ENCODE results near the gene THSD4. TPM values are rescaled to one million over a fixed set of nuclear protein-coding genes. Genes with fewer than 3 reads are reported as not detected.

Gene THSD4
- total RNA-seq, 2 experiments from 2014 or later = not detected

DNA sequence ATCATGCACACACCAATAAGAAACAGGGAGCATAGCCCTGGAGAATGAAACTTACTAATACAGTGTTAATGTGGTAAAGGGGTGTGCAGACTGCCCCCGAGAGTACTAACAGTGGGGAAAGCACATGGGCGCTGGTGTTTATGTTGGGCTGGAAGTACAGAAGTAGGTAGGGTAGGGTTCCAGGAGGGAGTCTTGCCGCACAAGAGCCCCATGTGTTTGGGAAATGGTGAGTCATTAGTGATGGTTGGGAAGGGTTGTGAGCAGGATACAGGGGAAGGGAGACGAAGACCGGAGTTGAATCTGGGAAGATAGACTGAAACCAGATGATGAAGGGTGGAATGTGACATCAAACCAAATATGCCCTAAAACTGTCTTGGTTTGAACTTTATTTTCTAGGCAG is 117.1 kb downstream of the THSD4 start:
- Histone ChIP-seq H3K27ac (ENCODE audit: low read depth in 1 of 2, low read length in 2 of 2) (no peak overlapping the region), H3K36me3 (ENCODE audit: insufficient read depth, low read length) (no peaks in the 10 kb centered on the region), H3K27me3 (ENCODE audit: control insufficient read depth in 1 of 2, insufficient read depth in 2 of 2, low read length in 2 of 2) (peaks cover 0 to 4% of the 10 kb centered on the region in 2 experiments), H3K9me3 (ENCODE audit: control insufficient read depth in 1 of 2, insufficient read depth in 1 of 2, low read length in 2 of 2) (no peaks in the 10 kb centered on the region), H3K4me3 (ENCODE audit: low read length) (no peak overlapping the region), H3K4me1 (ENCODE audit: insufficient read depth, low read length) (no peaks in the 10 kb centered on the region)
- CTCF ChIA-PET = no interaction called here
- Mint-ChIP-seq H3K27me3 (peaks cover 27% of the 10 kb centered on the region), H3K4me1 (ENCODE audit: low read depth) (no peaks in the 10 kb centered on the region), H3K27ac (no peak overlapping the region), H3K36me3 (ENCODE audit: low read depth) (no peaks in the 10 kb centered on the region), H3K9me3 (no peaks in the 10 kb centered on the region), H3K4me3 (no peak overlapping the region)
- TF ChIP-seq, protein P1, sequence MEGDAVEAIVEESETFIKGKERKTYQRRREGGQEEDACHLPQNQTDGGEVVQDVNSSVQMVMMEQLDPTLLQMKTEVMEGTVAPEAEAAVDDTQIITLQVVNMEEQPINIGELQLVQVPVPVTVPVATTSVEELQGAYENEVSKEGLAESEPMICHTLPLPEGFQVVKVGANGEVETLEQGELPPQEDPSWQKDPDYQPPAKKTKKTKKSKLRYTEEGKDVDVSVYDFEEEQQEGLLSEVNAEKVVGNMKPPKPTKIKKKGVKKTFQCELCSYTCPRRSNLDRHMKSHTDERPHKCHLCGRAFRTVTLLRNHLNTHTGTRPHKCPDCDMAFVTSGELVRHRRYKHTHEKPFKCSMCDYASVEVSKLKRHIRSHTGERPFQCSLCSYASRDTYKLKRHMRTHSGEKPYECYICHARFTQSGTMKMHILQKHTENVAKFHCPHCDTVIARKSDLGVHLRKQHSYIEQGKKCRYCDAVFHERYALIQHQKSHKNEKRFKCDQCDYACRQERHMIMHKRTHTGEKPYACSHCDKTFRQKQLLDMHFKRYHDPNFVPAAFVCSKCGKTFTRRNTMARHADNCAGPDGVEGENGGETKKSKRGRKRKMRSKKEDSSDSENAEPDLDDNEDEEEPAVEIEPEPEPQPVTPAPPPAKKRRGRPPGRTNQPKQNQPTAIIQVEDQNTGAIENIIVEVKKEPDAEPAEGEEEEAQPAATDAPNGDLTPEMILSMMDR (IDR thresholded peaks at IDR 0.05) = no peak
- POLR2A ChIA-PET = no interaction called here
- intact Hi-C loops (cut with DNase I, micrococcal nuclease) = no loop called here
- DNase-seq (no peak), ATAC-seq (ENCODE audit: poor library complexity) (no peak)

DNA sequence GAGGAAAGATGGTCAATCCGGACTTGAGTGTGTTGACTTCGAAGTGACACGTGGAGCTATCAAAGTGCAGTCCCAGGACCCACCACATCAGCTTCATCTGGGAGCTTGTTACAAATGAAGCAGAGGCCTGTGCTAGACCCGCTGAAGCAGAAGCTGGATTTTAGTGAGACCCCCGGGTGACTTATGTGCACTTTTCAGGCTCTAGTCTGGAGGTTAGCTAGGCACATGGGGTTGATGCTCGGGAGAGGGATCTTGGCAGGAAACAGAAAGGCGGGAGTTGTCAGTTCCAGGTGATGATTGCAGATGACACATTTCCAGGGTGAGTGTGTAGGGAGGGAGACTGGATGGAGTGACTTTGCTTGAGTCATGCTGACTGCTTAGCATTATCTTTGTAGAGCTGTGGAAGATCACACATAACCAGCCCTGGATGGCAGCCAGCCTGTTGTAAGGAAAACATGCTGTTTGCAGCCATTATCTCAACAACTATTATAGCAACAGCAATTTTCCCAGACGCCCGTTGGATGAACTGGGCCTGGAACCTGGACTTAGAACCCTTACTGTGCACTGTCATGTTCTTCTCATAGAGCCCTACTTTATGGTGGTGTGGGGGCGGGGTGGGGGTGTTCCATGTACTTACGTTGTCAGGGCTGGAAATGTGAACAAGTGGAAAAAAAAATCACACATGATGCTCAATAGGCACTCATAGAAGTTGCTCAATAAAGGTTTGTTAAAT is 122.4 kb downstream of the THSD4 start:
- Histone ChIP-seq H3K36me3 (ENCODE audit: insufficient read depth, low read length) (no peaks in the 10 kb centered on the region), H3K27me3 (ENCODE audit: control insufficient read depth in 1 of 2, insufficient read depth in 2 of 2, low read length in 2 of 2) (no peaks in the 10 kb centered on the region), H3K9me3 (ENCODE audit: control insufficient read depth in 1 of 2, insufficient read depth in 1 of 2, low read length in 2 of 2) (no peaks in the 10 kb centered on the region), H3K4me3 (ENCODE audit: low read length) (no peak overlapping the region), H3K27ac (ENCODE audit: low read depth in 1 of 2, low read length in 2 of 2) (no peak overlapping the region), H3K4me1 (ENCODE audit: insufficient read depth, low read length) (no peaks in the 10 kb centered on the region)
- intact Hi-C loops (cut with DNase I, micrococcal nuclease) = no loop called here
- CTCF ChIA-PET = no interaction called here
- TF ChIP-seq, protein P1 (IDR thresholded peaks at IDR 0.05) = no peak
- H3K36me3 Mint-ChIP-seq (ENCODE audit: low read depth) = no peaks in the 10 kb centered on the region
- peaks cover 24% of the 10 kb centered on the region for H3K27me3 Mint-ChIP-seq
- no peak overlapping the region for H3K27ac Mint-ChIP-seq
- H3K9me3 Mint-ChIP-seq = no peaks in the 10 kb centered on the region
- H3K4me3 Mint-ChIP-seq = no peak overlapping the region
- DNase-seq (no peak), ATAC-seq (ENCODE audit: poor library complexity) (no peak)
- no peaks in the 10 kb centered on the region for H3K4me1 Mint-ChIP-seq (ENCODE audit: low read depth)
- POLR2A ChIA-PET = no interaction called here

DNA sequence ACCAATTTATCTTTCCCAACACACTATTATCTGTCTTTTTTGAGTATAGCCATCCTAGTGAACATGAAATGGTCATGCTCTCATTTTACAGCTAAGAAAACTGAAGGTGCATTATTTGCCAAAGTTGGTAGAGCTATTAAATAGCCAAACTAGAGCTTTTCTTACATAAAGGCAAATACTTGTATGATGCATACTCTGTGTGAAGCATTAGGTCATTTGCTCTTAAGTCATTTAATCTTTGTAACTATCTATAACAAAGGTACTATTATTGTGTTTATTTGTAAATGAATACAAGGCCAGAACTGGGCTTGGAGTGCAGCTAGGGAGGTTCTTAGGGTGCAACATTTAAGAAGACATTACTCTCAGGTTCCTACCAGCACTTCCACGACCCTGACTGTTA is 123.7 kb downstream of the THSD4 start:
- peaks cover 18% of the 10 kb centered on the region for H3K27me3 Mint-ChIP-seq
- no peaks in the 10 kb centered on the region for H3K4me1 ChIP-seq (ENCODE audit: insufficient read depth, low read length)
- no peaks in the 10 kb centered on the region for H3K4me1 Mint-ChIP-seq (ENCODE audit: low read depth)
- H3K4me3 Mint-ChIP-seq = no peak overlapping the region
- intact Hi-C loops (cut with DNase I, micrococcal nuclease) = no loop called here
- no peak overlapping the region for H3K27ac Mint-ChIP-seq
- no peaks in the 10 kb centered on the region for H3K27me3 ChIP-seq (ENCODE audit: control insufficient read depth in 1 of 2, insufficient read depth in 2 of 2, low read length in 2 of 2)
- no peaks in the 10 kb centered on the region for H3K36me3 Mint-ChIP-seq (ENCODE audit: low read depth)
- DNase-seq = no peak
- no peak overlapping the region for H3K4me3 ChIP-seq (ENCODE audit: low read length)
- CTCF ChIA-PET = no interaction called here
- H3K27ac ChIP-seq (ENCODE audit: low read depth in 1 of 2, low read length in 2 of 2) = no peak overlapping the region
- TF ChIP-seq, protein P1 (IDR thresholded peaks at IDR 0.05) = no peak
- no peaks in the 10 kb centered on the region for H3K9me3 Mint-ChIP-seq
- H3K9me3 ChIP-seq (ENCODE audit: control insufficient read depth in 1 of 2, insufficient read depth in 1 of 2, low read length in 2 of 2) = no peaks in the 10 kb centered on the region
- POLR2A ChIA-PET = no interaction called here
- H3K36me3 ChIP-seq (ENCODE audit: insufficient read depth, low read length) = no peaks in the 10 kb centered on the region
- ATAC-seq (ENCODE audit: poor library complexity) = no peak

Data from CD4-positive, alpha-beta T cell (primary cell).